ENCODE results near the gene ALKBH6. TPM values are rescaled to one million over a fixed set of nuclear protein-coding genes. Genes with fewer than 3 reads are reported as not detected.

Gene ALKBH6
- total and polyA plus RNA-seq, 9 of the 15 experiments (the other 6 are each of a cell fraction or from before 2014, with no cell fraction given): 0.67 to 62.0 (median 34.5) TPM

GRCh38 chr19:36014012-36014924 lies at the start of gene ALKBH6 (continued):
- no peak for TF ChIP-seq ZNF174 (CRISPR knock-in tag; IDR thresholded peaks at IDR 0.05)
- peak; percentile 94 for TF ChIP-seq SP1 (CRISPR knock-in tag; IDR thresholded peaks at IDR 0.05)
- TF ChIP-seq ZBTB8A (IDR thresholded peaks at IDR 0.05; ENCODE audit: partially characterized antibody): no peak
- TF ChIP-seq, protein P1, sequence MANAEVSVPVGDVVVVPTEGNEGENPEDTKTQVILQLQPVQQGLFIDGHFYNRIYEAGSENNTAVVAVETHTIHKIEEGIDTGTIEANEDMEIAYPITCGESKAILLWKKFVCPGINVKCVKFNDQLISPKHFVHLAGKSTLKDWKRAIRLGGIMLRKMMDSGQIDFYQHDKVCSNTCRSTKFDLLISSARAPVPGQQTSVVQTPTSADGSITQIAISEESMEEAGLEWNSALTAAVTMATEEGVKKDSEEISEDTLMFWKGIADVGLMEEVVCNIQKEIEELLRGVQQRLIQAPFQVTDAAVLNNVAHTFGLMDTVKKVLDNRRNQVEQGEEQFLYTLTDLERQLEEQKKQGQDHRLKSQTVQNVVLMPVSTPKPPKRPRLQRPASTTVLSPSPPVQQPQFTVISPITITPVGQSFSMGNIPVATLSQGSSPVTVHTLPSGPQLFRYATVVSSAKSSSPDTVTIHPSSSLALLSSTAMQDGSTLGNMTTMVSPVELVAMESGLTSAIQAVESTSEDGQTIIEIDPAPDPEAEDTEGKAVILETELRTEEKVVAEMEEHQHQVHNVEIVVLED (CRISPR knock-in tag; IDR thresholded peaks at IDR 0.05): no peak
- TF ChIP-seq SIN3A (IDR thresholded peaks at IDR 0.05; ENCODE audit: borderline replicate concordance in 2 of 2, control insufficient read depth in 1 of 2, low read depth in 2 of 2, low read length in 2 of 2): peak; percentile 60 to 76; a peak in 2 of 4 replicates
- no peak for TF ChIP-seq SFPQ (IDR thresholded peaks at IDR 0.05; ENCODE audit: low read depth, low read length)
- TF ChIP-seq ZNF79 (CRISPR knock-in tag; IDR thresholded peaks at IDR 0.05; ENCODE audit: low read depth): no peak
- TF ChIP-seq, protein P2, sequence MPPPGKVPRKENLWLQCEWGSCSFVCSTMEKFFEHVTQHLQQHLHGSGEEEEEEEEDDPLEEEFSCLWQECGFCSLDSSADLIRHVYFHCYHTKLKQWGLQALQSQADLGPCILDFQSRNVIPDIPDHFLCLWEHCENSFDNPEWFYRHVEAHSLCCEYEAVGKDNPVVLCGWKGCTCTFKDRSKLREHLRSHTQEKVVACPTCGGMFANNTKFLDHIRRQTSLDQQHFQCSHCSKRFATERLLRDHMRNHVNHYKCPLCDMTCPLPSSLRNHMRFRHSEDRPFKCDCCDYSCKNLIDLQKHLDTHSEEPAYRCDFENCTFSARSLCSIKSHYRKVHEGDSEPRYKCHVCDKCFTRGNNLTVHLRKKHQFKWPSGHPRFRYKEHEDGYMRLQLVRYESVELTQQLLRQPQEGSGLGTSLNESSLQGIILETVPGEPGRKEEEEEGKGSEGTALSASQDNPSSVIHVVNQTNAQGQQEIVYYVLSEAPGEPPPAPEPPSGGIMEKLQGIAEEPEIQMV (tag; conservative IDR thresholded peaks at IDR 0.05; ENCODE audit: low read depth): no peak
- TF ChIP-seq, protein P3, sequence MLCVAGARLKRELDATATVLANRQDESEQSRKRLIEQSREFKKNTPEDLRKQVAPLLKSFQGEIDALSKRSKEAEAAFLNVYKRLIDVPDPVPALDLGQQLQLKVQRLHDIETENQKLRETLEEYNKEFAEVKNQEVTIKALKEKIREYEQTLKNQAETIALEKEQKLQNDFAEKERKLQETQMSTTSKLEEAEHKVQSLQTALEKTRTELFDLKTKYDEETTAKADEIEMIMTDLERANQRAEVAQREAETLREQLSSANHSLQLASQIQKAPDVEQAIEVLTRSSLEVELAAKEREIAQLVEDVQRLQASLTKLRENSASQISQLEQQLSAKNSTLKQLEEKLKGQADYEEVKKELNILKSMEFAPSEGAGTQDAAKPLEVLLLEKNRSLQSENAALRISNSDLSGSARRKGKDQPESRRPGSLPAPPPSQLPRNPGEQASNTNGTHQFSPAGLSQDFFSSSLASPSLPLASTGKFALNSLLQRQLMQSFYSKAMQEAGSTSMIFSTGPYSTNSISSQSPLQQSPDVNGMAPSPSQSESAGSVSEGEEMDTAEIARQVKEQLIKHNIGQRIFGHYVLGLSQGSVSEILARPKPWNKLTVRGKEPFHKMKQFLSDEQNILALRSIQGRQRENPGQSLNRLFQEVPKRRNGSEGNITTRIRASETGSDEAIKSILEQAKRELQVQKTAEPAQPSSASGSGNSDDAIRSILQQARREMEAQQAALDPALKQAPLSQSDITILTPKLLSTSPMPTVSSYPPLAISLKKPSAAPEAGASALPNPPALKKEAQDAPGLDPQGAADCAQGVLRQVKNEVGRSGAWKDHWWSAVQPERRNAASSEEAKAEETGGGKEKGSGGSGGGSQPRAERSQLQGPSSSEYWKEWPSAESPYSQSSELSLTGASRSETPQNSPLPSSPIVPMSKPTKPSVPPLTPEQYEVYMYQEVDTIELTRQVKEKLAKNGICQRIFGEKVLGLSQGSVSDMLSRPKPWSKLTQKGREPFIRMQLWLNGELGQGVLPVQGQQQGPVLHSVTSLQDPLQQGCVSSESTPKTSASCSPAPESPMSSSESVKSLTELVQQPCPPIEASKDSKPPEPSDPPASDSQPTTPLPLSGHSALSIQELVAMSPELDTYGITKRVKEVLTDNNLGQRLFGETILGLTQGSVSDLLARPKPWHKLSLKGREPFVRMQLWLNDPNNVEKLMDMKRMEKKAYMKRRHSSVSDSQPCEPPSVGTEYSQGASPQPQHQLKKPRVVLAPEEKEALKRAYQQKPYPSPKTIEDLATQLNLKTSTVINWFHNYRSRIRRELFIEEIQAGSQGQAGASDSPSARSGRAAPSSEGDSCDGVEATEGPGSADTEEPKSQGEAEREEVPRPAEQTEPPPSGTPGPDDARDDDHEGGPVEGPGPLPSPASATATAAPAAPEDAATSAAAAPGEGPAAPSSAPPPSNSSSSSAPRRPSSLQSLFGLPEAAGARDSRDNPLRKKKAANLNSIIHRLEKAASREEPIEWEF (CRISPR knock-in tag; IDR thresholded peaks at IDR 0.05): no peak
- TF ChIP-seq, protein P4, sequence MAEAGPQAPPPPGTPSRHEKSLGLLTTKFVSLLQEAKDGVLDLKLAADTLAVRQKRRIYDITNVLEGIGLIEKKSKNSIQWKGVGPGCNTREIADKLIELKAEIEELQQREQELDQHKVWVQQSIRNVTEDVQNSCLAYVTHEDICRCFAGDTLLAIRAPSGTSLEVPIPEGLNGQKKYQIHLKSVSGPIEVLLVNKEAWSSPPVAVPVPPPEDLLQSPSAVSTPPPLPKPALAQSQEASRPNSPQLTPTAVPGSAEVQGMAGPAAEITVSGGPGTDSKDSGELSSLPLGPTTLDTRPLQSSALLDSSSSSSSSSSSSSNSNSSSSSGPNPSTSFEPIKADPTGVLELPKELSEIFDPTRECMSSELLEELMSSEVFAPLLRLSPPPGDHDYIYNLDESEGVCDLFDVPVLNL (CRISPR knock-in tag; IDR thresholded peaks at IDR 0.05; ENCODE audit: low read depth): peak; percentile 69; the same call in 1 of the 2 replicates
- TF ChIP-seq TCF7L2 (IDR thresholded peaks at IDR 0.05; ENCODE audit: low read depth, low read length): no peak
- TF ChIP-seq, protein P5, sequence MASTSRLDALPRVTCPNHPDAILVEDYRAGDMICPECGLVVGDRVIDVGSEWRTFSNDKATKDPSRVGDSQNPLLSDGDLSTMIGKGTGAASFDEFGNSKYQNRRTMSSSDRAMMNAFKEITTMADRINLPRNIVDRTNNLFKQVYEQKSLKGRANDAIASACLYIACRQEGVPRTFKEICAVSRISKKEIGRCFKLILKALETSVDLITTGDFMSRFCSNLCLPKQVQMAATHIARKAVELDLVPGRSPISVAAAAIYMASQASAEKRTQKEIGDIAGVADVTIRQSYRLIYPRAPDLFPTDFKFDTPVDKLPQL (IDR thresholded peaks at IDR 0.05; ENCODE audit: extremely low read depth, insufficient read length): no peak

Measured in K562 (cell line).